ENCODE measurements around the gene GP5.

DNA sequence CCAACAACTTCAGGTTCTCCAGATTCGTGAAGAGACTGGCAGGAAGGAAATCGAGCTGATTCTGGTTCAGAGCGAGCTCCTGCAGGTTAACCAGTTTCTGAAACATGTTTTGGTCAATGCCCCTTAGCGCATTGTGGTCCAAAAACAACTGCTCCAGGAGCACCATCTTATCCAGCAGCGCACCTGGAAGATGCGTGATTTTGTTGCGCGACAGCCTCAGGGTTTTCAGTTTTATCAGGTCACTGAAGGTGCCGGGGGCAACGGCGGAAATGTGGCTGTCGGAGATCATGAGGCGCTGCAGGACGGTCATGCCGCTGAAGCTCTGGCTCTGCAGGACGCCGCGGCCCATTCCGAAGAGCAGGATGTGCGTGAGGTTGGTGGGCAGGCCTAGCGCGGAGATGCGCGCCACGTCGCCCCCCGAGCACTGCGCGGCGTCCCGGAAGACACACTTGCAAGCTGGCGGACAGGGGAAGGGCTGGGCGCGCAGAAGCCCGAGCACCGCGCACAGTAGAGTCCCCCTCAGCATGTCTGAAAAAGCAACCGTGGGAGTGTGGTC, 1.2 kb downstream of the GP5 start:
- TF ChIP-seq POLR2AphosphoS5 (IDR thresholded peaks at IDR 0.05; ENCODE audit: low read depth, low read length): no peak
- TF ChIP-seq, protein P1, sequence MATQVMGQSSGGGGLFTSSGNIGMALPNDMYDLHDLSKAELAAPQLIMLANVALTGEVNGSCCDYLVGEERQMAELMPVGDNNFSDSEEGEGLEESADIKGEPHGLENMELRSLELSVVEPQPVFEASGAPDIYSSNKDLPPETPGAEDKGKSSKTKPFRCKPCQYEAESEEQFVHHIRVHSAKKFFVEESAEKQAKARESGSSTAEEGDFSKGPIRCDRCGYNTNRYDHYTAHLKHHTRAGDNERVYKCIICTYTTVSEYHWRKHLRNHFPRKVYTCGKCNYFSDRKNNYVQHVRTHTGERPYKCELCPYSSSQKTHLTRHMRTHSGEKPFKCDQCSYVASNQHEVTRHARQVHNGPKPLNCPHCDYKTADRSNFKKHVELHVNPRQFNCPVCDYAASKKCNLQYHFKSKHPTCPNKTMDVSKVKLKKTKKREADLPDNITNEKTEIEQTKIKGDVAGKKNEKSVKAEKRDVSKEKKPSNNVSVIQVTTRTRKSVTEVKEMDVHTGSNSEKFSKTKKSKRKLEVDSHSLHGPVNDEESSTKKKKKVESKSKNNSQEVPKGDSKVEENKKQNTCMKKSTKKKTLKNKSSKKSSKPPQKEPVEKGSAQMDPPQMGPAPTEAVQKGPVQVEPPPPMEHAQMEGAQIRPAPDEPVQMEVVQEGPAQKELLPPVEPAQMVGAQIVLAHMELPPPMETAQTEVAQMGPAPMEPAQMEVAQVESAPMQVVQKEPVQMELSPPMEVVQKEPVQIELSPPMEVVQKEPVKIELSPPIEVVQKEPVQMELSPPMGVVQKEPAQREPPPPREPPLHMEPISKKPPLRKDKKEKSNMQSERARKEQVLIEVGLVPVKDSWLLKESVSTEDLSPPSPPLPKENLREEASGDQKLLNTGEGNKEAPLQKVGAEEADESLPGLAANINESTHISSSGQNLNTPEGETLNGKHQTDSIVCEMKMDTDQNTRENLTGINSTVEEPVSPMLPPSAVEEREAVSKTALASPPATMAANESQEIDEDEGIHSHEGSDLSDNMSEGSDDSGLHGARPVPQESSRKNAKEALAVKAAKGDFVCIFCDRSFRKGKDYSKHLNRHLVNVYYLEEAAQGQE (IDR thresholded peaks at IDR 0.05; ENCODE audit: low read depth, low read length): no peak
- TF ChIP-seq, protein P2, sequence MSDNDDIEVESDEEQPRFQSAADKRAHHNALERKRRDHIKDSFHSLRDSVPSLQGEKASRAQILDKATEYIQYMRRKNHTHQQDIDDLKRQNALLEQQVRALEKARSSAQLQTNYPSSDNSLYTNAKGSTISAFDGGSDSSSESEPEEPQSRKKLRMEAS (IDR thresholded peaks at IDR 0.05; ENCODE audit: low read depth): no peak
